Measurements from ENCODE around the gene TRPC3.
A peak's percentile ranks its signal among the peaks of the same experiment; 100 is the strongest.
"Not testable (repeated sequence)": the region's sequence is repeated elsewhere in the genome, so short reads cannot be mapped to it uniquely, and the experiment has no call there.

Gene TRPC3

GRCh38 chr4:121950212-121950679 lies 1.6 kb downstream of the TRPC3 start:
- DNase-seq (ENCODE audit: low read depth, low spot score) = peak; percentile 42

- DNase-seq (ENCODE audit: low read depth, low spot score) = no peak
These were observed 5.2 kb downstream of the TRPC3 start for GRCh38 chr4:121946644-121947043.

- DNase-seq (ENCODE audit: low read depth, low spot score) = peak; percentile 47
These were observed 7.9 kb downstream of the TRPC3 start for GRCh38 chr4:121943941-121944340.

GRCh38 chr4:121939690-121940089 lies 12.2 kb downstream of the TRPC3 start:
- DNase-seq (ENCODE audit: low read depth, low spot score) = no peak

- DNase-seq (ENCODE audit: low read depth, low spot score) = no peak
These were observed 13.4 kb downstream of the TRPC3 start for GRCh38 chr4:121938282-121939092.

- DNase-seq (ENCODE audit: low read depth, low spot score) = no peak
These were observed 15.8 kb downstream of the TRPC3 start for GRCh38 chr4:121936101-121936500.

GRCh38 chr4:121934635-121935034 lies 17.2 kb downstream of the TRPC3 start:
- no peak for DNase-seq (ENCODE audit: low read depth, low spot score)

- DNase-seq (ENCODE audit: low read depth, low spot score) = no peak
These were observed 19.5 kb downstream of the TRPC3 start for GRCh38 chr4:121932212-121932974.

GRCh38 chr4:121930304-121930703 lies 21.6 kb downstream of the TRPC3 start:
- DNase-seq (ENCODE audit: low read depth, low spot score) = no peak

- DNase-seq (ENCODE audit: low read depth, low spot score) = no peak
These were observed 23.9 kb downstream of the TRPC3 start for GRCh38 chr4:121927948-121928347.

- DNase-seq (ENCODE audit: low read depth, low spot score) = not testable (repeated sequence)
These were observed 25.4 kb downstream of the TRPC3 start for GRCh38 chr4:121926490-121926889.

GRCh38 chr4:121923306-121923705 lies 28.6 kb downstream of the TRPC3 start:
- no peak for DNase-seq (ENCODE audit: low read depth, low spot score)

GRCh38 chr4:121913667-121914066 lies 38.2 kb downstream of the TRPC3 start:
- DNase-seq (ENCODE audit: low read depth, low spot score) = no peak

GRCh38 chr4:121908346-121908745 lies 43.5 kb downstream of the TRPC3 start:
- DNase-seq (ENCODE audit: low read depth, low spot score) = no peak

GRCh38 chr4:121900132-121900983 lies 51.5 kb downstream of the TRPC3 start:
- DNase-seq (ENCODE audit: low read depth, low spot score) = peak; percentile 12

- DNase-seq (ENCODE audit: low read depth, low spot score) = no peak
These were observed 53.7 kb downstream of the TRPC3 start for GRCh38 chr4:121898150-121898549.

- DNase-seq (ENCODE audit: low read depth, low spot score) = no peak
These were observed 63.7 kb downstream of the TRPC3 start for GRCh38 chr4:121888134-121888533.

GRCh38 chr4:121885115-121885514 lies 66.7 kb downstream of the TRPC3 start:
- DNase-seq (ENCODE audit: low read depth, low spot score) = no peak

GRCh38 chr4:121881158-121881557 lies 70.7 kb downstream of the TRPC3 start:
- no peak for DNase-seq (ENCODE audit: low read depth, low spot score)

- no peak for DNase-seq (ENCODE audit: low read depth, low spot score)
These were observed 72.7 kb downstream of the TRPC3 start for GRCh38 chr4:121879135-121879534.

- no peak for DNase-seq (ENCODE audit: low read depth, low spot score)
These were observed 74.7 kb downstream of the TRPC3 start for GRCh38 chr4:121877041-121877773.

Data from iPS DF 19.7 (cell line).